ENCODE results near the gene TXNDC9.

GRCh38 chr2:99337113-99338028, 1.2 kb upstream of the TXNDC9 start, which contains the start of gene EIF5B:
- TF ChIP-seq CTCF (IDR thresholded peaks at IDR 0.05 in 4 of 5, conservative IDR thresholded peaks at IDR 0.05 in 1 of 5) (peak in 4 of 5 experiments; percentile 38 to 69 (median 54)), POLR2A (IDR thresholded peaks at IDR 0.05) (peak; percentile 82 to 85)
